NCI-H345 (cell line): ENCODE measurements around the gene ANKRD18B.
"Not testable (repeated sequence)": the region's sequence is repeated elsewhere in the genome, so short reads cannot be mapped to it uniquely, and the experiment has no call there.

ENCODE experiments used
- DNase-seq: peaks from one replicate; lab custom pipeline; 2025; lab: John Stamatoyannopoulos, UW

Gene ANKRD18B

GRCh38 chr9:33535541-33535940 lies 11.5 kb downstream of the ANKRD18B start:
- DNase-seq = no peak

DNA sequence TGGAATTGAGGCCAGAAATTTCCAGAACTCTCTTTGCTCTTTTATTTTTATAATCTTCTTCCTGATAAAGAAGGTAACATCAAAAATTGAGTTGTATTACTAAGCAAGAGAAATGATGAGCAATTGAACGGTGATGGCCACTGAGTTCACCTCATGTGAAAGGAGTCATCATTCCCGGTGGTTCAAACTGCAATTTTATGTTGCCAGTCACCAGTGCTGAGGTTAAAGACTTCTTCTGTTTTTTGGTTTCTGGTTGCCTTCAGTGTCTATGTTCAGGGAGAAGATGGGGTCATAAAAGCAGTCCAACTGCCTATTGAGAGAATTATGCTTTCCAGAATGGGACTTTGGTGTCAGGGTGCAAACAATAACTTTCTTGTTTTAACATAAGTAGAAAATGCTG lies 19.4 kb downstream of the ANKRD18B start:
- not testable (repeated sequence) for DNase-seq

DNA sequence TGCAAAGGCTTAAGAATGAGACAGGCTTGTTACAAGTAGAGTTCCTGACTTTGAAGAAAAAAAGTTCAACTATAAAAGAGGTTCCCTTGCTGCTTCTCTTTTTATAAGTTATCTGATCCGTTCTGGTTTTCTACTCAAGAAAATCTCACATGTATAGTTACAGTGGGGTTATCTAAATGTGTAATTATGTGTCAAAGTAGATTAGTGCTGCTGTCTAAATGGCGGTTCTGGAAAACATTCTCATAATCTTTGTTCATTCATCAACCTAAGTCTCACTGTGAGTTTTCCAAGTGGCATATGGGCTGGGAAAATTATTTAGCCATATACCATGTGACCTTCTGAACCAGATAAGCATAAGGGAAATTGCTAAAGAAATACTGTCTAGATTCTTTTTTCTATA lies 21.7 kb downstream of the ANKRD18B start:
- not testable (repeated sequence) for DNase-seq

DNA sequence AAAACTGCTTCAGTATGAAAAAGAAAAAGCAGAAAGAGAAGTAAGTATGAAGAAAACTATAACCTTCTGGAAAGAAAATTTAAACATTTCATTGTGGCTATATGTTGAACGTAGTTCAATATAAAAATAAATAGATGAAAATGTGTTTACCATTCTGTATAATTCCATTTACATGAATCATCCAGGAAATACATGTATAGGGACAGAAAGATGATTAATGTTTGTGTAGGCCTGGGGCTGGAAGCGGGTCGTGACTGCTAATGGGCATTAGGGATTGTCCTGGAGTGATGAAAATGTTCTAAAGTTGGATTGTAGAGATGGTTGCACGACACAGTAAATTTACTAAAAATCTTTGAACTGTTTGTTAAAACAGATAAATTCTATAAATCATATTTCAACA lies 24.8 kb downstream of the ANKRD18B start:
- not testable (repeated sequence) for DNase-seq

GRCh38 chr9:33549418-33549817 lies 25.4 kb downstream of the ANKRD18B start:
- not testable (repeated sequence) for DNase-seq

GRCh38 chr9:33551183-33551582 lies 27.1 kb downstream of the ANKRD18B start:
- DNase-seq = not testable (repeated sequence)

DNA sequence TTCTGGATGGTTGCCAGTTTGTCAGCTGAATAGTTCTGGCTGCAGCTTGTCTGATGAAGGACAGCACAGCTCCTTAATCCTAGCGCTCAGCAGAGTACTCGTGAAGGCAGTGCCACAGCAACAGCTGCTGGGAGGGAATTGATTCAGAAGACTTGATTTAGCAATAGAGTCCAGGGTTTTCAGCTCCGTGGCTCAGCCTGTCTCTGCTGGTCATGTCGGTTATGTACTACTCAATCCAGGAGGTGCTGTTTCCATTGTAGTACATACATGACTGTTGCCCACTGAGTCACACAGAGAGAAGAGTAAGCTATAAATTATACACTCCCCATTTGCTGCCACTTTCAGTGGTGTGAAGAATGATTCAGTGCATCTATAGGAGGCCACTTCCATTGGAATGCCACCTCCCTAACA lies 28.3 kb downstream of the ANKRD18B start:
- peak; percentile 5 for DNase-seq

DNA sequence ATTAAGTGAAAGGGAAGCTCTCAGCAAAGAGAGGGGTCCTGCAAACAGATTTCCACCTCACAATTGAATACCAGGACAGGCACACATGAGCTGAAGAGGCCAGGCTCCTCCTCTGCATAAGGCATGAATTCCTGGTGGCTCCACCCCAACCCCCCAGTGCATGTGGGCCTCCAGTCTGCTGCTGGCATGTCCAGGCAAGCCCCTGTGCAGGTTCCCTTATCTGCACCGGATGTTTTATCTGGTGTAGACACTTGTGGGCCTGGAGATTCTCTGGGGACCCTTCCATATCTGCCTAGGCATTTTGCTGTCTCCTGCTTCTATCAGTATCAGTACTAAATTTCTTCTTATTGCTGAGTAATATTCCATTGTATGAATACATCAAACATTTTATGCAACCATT lies 36.2 kb downstream of the ANKRD18B start:
- not testable (repeated sequence) for DNase-seq

DNA sequence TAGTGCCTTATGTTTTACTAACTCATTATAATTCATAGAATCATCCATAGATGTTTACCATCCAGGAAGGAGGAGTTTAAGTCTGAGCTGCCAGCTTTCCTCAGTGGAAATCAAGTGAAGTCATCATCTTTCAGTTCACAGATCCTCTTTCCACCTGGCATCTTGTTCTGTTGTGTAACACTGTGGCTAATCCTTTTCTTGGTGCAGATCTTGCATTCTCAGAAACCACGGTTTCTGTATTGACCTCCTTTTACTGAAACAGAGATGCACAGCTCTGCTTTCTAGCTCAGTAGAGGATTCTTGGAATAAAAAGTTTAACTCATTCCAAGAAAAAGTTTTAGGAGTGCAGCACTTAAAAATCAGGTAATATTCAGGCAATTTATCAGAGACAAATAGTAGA lies 38.1 kb downstream of the ANKRD18B start:
- not testable (repeated sequence) for DNase-seq

DNA sequence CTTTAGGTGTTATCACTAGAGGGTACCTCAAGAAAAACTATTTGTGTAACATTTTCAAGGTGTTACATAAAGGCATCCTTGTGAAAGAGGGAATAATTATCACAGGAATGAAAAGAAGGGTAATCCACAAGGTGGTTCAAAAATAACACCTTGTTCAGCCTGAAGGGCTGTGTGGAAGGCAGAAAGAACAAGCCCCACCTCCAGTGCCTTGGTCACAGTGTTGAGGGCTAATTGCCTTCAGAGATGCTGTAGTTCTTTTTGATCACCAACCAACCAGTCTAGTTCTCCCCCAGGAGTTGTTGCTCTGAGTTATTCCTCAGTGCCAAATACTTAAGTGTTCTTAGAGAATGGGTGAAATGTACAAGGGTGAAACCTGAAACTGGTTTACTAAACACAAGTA lies 43.7 kb downstream of the ANKRD18B start:
- not testable (repeated sequence) for DNase-seq

GRCh38 chr9:33577786-33578185 lies 53.7 kb downstream of the ANKRD18B start:
- not testable (repeated sequence) for DNase-seq

DNA sequence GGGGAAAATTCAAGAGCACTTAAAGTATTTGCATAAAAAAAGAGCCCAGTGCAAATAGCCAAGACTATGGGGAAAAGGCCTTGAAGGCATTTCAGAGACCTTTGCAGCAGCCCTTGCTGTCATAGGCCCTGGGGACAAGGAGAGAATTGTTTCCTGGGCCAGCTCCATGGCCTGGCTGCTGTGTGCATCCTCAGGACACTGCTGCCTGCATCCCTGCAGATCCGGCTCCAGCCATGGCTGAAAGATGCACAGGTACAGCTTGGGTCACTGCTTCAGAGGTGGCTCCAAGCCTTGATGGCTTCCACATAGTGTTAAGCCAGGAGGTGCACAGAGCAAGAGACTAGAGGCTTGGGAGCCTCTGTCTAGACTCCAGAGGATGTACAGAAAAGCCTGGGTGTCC lies 55.9 kb downstream of the ANKRD18B start:
- not testable (repeated sequence) for DNase-seq

DNA sequence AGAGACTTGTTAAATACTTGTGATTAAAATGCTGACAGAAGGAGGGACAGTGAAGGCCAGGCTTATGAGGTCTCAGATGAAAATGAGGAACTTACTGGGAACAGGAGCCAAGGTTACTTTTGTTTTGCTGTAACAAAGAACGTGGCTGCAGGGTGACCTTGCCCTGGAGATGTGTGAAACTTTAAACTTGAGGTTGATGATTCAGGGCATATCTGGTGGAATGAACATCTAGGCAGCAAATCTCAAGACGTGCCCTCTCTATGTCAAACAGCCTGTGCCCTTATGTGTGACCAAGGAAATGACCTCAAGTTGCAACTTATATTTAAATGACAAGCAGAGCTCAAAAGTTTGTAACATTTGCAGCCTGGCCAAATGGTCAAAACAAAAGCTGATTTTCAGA lies 58.6 kb downstream of the ANKRD18B start:
- DNase-seq = not testable (repeated sequence)

DNA sequence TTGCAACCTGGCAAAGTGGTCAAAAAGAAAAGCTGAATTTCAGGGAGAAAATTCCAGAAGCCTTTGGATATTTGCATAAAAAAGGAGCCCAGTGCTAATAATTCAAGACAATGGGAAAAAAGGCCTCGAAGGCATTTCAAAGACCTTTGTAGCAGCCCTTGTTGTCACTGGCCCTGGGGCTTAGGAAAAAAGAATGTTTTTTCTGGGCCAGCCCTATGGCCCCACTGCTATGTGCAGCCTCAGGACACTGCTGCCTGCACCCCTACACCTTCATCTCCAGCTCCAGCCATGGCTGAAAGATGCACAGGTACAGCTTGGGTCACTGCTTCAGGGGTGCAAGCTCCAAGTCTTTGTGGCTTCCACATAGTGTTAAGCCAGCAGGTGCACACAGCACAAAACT lies 62.1 kb downstream of the ANKRD18B start:
- not testable (repeated sequence) for DNase-seq

DNA sequence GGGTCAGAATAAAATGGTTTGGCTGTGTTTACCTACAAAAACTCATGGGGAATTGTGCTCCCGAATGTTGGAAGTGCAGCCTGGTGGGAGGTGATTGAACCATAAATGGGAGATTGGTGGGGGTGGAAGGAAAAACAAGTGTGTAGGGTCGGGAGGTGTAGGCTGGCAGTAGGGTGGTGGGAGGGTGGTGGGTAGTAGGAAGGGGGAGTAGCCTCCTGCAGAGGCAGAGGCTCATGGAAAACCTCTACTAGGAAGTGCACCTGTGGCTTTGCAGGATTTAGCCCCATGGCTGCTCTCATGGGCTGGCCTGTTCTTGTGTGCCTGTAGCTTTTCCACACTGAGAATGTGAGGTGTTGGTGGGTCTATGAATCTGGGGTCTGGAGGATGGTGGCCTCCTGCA lies 63.7 kb downstream of the ANKRD18B start:
- DNase-seq = not testable (repeated sequence)

DNA sequence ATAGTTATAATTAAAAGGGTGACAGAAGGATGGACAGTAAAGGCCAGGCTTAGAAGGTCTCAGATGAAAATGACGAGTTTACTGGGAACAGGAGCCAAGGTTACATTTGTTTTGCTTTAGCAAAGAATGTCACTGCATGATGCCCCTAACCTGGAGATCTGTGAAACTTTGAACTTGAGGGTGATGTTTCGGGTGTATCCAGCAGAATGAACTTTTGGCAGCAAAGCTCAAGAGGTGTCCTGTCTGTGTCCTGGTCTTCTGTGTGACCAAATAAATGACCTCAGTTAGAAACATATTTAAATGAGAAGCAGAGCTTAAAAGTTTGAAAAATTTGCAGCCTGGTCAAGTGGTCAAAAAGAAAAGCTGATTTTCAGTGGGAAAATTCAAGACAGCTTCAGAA lies 64.8 kb downstream of the ANKRD18B start:
- DNase-seq = not testable (repeated sequence)

GRCh38 chr9:33590857-33591256 lies 66.8 kb downstream of the ANKRD18B start:
- DNase-seq = not testable (repeated sequence)

GRCh38 chr9:33596974-33597373 lies 72.9 kb downstream of the ANKRD18B start:
- not testable (repeated sequence) for DNase-seq

GRCh38 chr9:33597386-33597785 lies 73.3 kb downstream of the ANKRD18B start:
- not testable (repeated sequence) for DNase-seq

GRCh38 chr9:33598796-33599379 lies 74.8 kb downstream of the ANKRD18B start:
- not testable (repeated sequence) for DNase-seq

- DNase-seq = not testable (repeated sequence)
Measured at GRCh38 chr9:33600911-33601310, 76.9 kb downstream of the ANKRD18B start.

- not testable (repeated sequence) for DNase-seq
Measured at GRCh38 chr9:33604249-33604648, 80.2 kb downstream of the ANKRD18B start.

- not testable (repeated sequence) for DNase-seq
Measured at GRCh38 chr9:33604936-33605335, 80.9 kb downstream of the ANKRD18B start.

- no peak for DNase-seq
Measured at GRCh38 chr9:33611358-33611757, 87.3 kb downstream of the ANKRD18B start.
